HEK293 (cell line): ENCODE data around the gene HNRNPH1.

Source experiments
- CTCF ChIA-PET: fragments of 350-600 bp; formaldehyde crosslinking; extraction: SDS; loops from one replicate; lab custom pipeline; 2021; ENCODE audit warnings: antibody characterized with exemption; lab: Yijun Ruan, JAX
- POLR2A ChIA-PET: fragments of 300-600 bp; formaldehyde crosslinking; extraction: SDS; loops from one replicate; lab custom pipeline; 2020; ENCODE audit warnings: antibody characterized with exemption, inconsistent platforms; lab: Yijun Ruan, JAX
- H3K27ac ChIP-seq: fragments of 200-500 bp; sonication (Bioruptor generic); 2 replicates; pipeline ENCODE4 v1.5.1; 2014; ENCODE audit warnings: low read depth, low read length, control low read depth, inconsistent platforms; ENCODE audit errors: extremely low read depth
- H3K36me3 ChIP-seq, 2 experiments: fragments of 200-500 bp in 1 of 2; sonication (Bioruptor generic) in 1 of 2; 1 replicate in 1 of 2; 2 replicates in 1 of 2; pipeline ENCODE4 v1.5.1; 2014 to 2017; ENCODE audit warnings: inconsistent platforms in 2 of 2, low read length in 2 of 2; ENCODE audit not compliant: control insufficient read depth in 2 of 2, insufficient read depth in 1 of 2
- H3K4me1 ChIP-seq: fragments of 200-500 bp; sonication (Bioruptor generic); 2 replicates; pipeline ENCODE4 v1.5.1; 2014; ENCODE audit warnings: mild to moderate bottlenecking, low read length, inconsistent platforms; ENCODE audit not compliant: control insufficient read depth, insufficient read depth
- H3K4me3 ChIP-seq: 2 replicates; pipeline ENCODE4 v1.5.1; 2011; ENCODE audit warnings: low read depth, mild to moderate bottlenecking, control low read depth, low read length, moderate library complexity
- H3K9me3 ChIP-seq: fragments of 200-500 bp; sonication (Bioruptor generic); 2 replicates; pipeline ENCODE4 v1.5.1; 2014; ENCODE audit warnings: low read depth, low read length, inconsistent platforms; ENCODE audit not compliant: control insufficient read depth, insufficient read depth
- BCL11B ChIP-seq: fragments of 450-650 bp; formaldehyde crosslinking; IDR thresholded peaks from 2 replicates; pipeline ENCODE4 v1.5.1; 2016; ENCODE audit warnings: low read depth, missing biosample characterization, missing genetic modification characterization
- GFI1B ChIP-seq: fragments of 450-650 bp; formaldehyde crosslinking; IDR thresholded peaks from 2 replicates; pipeline ENCODE4 v1.5.1; 2016; ENCODE audit warnings: missing biosample characterization, missing genetic modification characterization
- HOXC10 ChIP-seq: sonication (generic); formaldehyde crosslinking; IDR thresholded peaks from 2 replicates; pipeline ENCODE4 v1.8.1; 2023; ENCODE audit warnings: mild to moderate bottlenecking, missing genetic modification reagents
- IKZF3 ChIP-seq: fragments of 450-650 bp; IDR thresholded peaks from 2 replicates; pipeline ENCODE4 v1.5.0; 2018; ENCODE audit warnings: missing biosample characterization, mild to moderate bottlenecking, missing genetic modification characterization, moderate library complexity
- PRDM1 ChIP-seq: fragments of 450-650 bp; formaldehyde crosslinking; IDR thresholded peaks from 2 replicates; pipeline ENCODE4; 2016; ENCODE audit warnings: missing biosample characterization, missing genetic modification characterization
- PRDM4 ChIP-seq: fragments of 450-650 bp; formaldehyde crosslinking; IDR thresholded peaks from 2 replicates; pipeline ENCODE4 v1.5.1; 2017; ENCODE audit warnings: missing biosample characterization, missing genetic modification characterization
- PRDM6 ChIP-seq: fragments of 450-650 bp; formaldehyde crosslinking; IDR thresholded peaks from 2 replicates; pipeline ENCODE4 v1.5.1; 2017; ENCODE audit warnings: missing biosample characterization, missing genetic modification characterization
- SETDB1 ChIP-seq: IDR thresholded peaks from one replicate; pipeline ENCODE4 v1.6.1; 2017; ENCODE audit warnings: mild to moderate bottlenecking, low read length, moderate library complexity, mixed read lengths; ENCODE audit not compliant: insufficient read length
- SP3 ChIP-seq: fragments of 450-650 bp; formaldehyde crosslinking; IDR thresholded peaks from 2 replicates; pipeline ENCODE4 v1.5.1; 2016; ENCODE audit warnings: missing biosample characterization, missing genetic modification characterization
- WT1 ChIP-seq: fragments of 450-650 bp; formaldehyde crosslinking; IDR thresholded peaks from 2 replicates; pipeline ENCODE4 v1.5.1; 2016; ENCODE audit warnings: missing biosample characterization, missing genetic modification characterization
- ZBTB1 ChIP-seq: fragments of 450-650 bp; formaldehyde crosslinking; IDR thresholded peaks from 2 replicates; pipeline ENCODE4 v1.5.1; 2016; ENCODE audit warnings: missing biosample characterization, missing genetic modification characterization
- ZFP37 ChIP-seq: fragments of 450-650 bp; formaldehyde crosslinking; IDR thresholded peaks from 2 replicates; pipeline ENCODE4 v1.5.1; 2016; ENCODE audit warnings: missing biosample characterization, missing genetic modification characterization
- ZNF148 ChIP-seq: fragments of 450-650 bp; formaldehyde crosslinking; IDR thresholded peaks from 2 replicates; pipeline ENCODE4 v1.5.0; 2017; ENCODE audit warnings: missing biosample characterization, missing genetic modification characterization, borderline replicate concordance
- ZNF174 ChIP-seq: fragments of 450-650 bp; formaldehyde crosslinking; IDR thresholded peaks from 2 replicates; pipeline ENCODE4 v1.5.0; 2017; ENCODE audit warnings: missing biosample characterization, mild to moderate bottlenecking, missing genetic modification characterization
- ZNF184 ChIP-seq: fragments of 450-650 bp; IDR thresholded peaks from 2 replicates; pipeline ENCODE4 v1.5.1; 2018; ENCODE audit warnings: missing biosample characterization, mild to moderate bottlenecking, missing genetic modification characterization
- ZNF202 ChIP-seq: fragments of 450-650 bp; formaldehyde crosslinking; IDR thresholded peaks from 2 replicates; pipeline ENCODE4 v1.5.1; 2016; ENCODE audit warnings: missing biosample characterization, missing genetic modification characterization, borderline replicate concordance
- ZNF211 ChIP-seq: fragments of 450-650 bp; formaldehyde crosslinking; IDR thresholded peaks from 2 replicates; pipeline ENCODE4 v1.5.1; 2016; ENCODE audit warnings: low read depth, missing biosample characterization, missing genetic modification characterization
- ZNF311 ChIP-seq: fragments of 450-650 bp; formaldehyde crosslinking; IDR thresholded peaks from 2 replicates; pipeline ENCODE4 v1.5.1; 2017; ENCODE audit warnings: missing biosample characterization, missing genetic modification characterization, borderline replicate concordance
- ZNF324 ChIP-seq: fragments of 450-650 bp; formaldehyde crosslinking; IDR thresholded peaks from 2 replicates; pipeline ENCODE4 v1.5.1; 2016; ENCODE audit warnings: missing biosample characterization, missing genetic modification characterization
- ZNF354C ChIP-seq: fragments of 450-650 bp; formaldehyde crosslinking; IDR thresholded peaks from 2 replicates; pipeline ENCODE4 v1.5.1; 2016; ENCODE audit warnings: missing biosample characterization, missing genetic modification characterization, low read depth, borderline replicate concordance
- ZNF362 ChIP-seq: fragments of 450-650 bp; formaldehyde crosslinking; IDR thresholded peaks from 2 replicates; pipeline ENCODE4 v1.5.1; 2016; ENCODE audit warnings: missing biosample characterization, missing genetic modification characterization
- ZNF366 ChIP-seq: fragments of 450-650 bp; formaldehyde crosslinking; conservative IDR thresholded peaks from 2 replicates; pipeline ENCODE4 v1.5.1; 2016; ENCODE audit warnings: missing biosample characterization, missing genetic modification characterization
- ZNF514 ChIP-seq: fragments of 450-650 bp; formaldehyde crosslinking; IDR thresholded peaks from 2 replicates; pipeline ENCODE4 v1.5.1; 2016; ENCODE audit warnings: missing biosample characterization, missing genetic modification characterization
- ZNF571 ChIP-seq: fragments of 450-650 bp; formaldehyde crosslinking; IDR thresholded peaks from 2 replicates; pipeline ENCODE4 v1.5.0; 2017; ENCODE audit warnings: missing biosample characterization, missing genetic modification characterization
- ZNF600 ChIP-seq: fragments of 450-650 bp; formaldehyde crosslinking; IDR thresholded peaks from 2 replicates; pipeline ENCODE4 v1.5.1; 2016; ENCODE audit warnings: missing biosample characterization, missing genetic modification characterization
- ZNF621 ChIP-seq: fragments of 450-650 bp; formaldehyde crosslinking; IDR thresholded peaks from 2 replicates; pipeline ENCODE4 v1.5.1; 2017; ENCODE audit warnings: missing biosample characterization, missing genetic modification characterization
- ZNF658 ChIP-seq: fragments of 450-650 bp; formaldehyde crosslinking; IDR thresholded peaks from 2 replicates; pipeline ENCODE4; 2016; ENCODE audit warnings: missing biosample characterization, missing genetic modification characterization
- ZNF768 ChIP-seq: fragments of 450-650 bp; formaldehyde crosslinking; IDR thresholded peaks from 2 replicates; pipeline ENCODE4 v1.5.1; 2018; ENCODE audit warnings: missing biosample characterization, mild to moderate bottlenecking, missing genetic modification characterization
- ZNF785 ChIP-seq: fragments of 450-650 bp; formaldehyde crosslinking; IDR thresholded peaks from 2 replicates; pipeline ENCODE4 v1.5.1; 2016; ENCODE audit warnings: missing biosample characterization, missing genetic modification characterization
- ZNF791 ChIP-seq: fragments of 450-650 bp; formaldehyde crosslinking; IDR thresholded peaks from 2 replicates; pipeline ENCODE4 v1.5.1; 2016; ENCODE audit warnings: missing biosample characterization, missing genetic modification characterization
- ZNF830 ChIP-seq: fragments of 450-650 bp; IDR thresholded peaks from 2 replicates; pipeline ENCODE4 v1.5.0; 2018; ENCODE audit warnings: missing biosample characterization, missing genetic modification characterization, low read depth, mild to moderate bottlenecking, moderate library complexity
- ZXDB ChIP-seq: fragments of 450-650 bp; formaldehyde crosslinking; IDR thresholded peaks from 2 replicates; pipeline ENCODE4 v1.5.1; 2016; ENCODE audit warnings: missing biosample characterization, missing genetic modification characterization

HNRNPH1 gene

GRCh38 chr5:179599100-179599499 is 24.4 kb downstream of the HNRNPH1 start:
- TF ChIP-seq ZNF785 (tag by site-specific recombination) (no peak), ZNF184 (tag by site-specific recombination) (no peak), ZNF311 (tag by site-specific recombination) (no peak), ZNF148 (tag by site-specific recombination) (no peak), SP3 (tag by site-specific recombination) (no peak), ZNF354C (tag by site-specific recombination) (no peak), ZNF366 (tag by site-specific recombination) (no peak), ZNF362 (tag by site-specific recombination) (no peak), PRDM4 (no peak), ZNF791 (tag by site-specific recombination) (no peak), IKZF3 (no peak), ZNF211 (tag by site-specific recombination) (no peak), SETDB1 (no peak), ZNF830 (tag by site-specific recombination) (no peak), ZNF658 (tag by site-specific recombination) (no peak), ZNF514 (tag by site-specific recombination) (no peak)
- no peak overlapping the region for H3K4me3 ChIP-seq
- no peaks in the 10 kb centered on the region for H3K9me3 ChIP-seq
- no peak overlapping the region for H3K27ac ChIP-seq
- CTCF ChIA-PET: no interaction called here
- POLR2A ChIA-PET: no interaction called here
- peaks cover 35 to 83% of the 10 kb centered on the region in 2 experiments; a peak in 2 of 3 replicates for H3K36me3 ChIP-seq
- H3K4me1 ChIP-seq: no peaks in the 10 kb centered on the region

GRCh38 chr5:179596421-179596820 is 27.1 kb downstream of the HNRNPH1 start:
- Histone ChIP-seq H3K9me3 (no peaks in the 10 kb centered on the region), H3K4me1 (no peaks in the 10 kb centered on the region), H3K4me3 (no peak overlapping the region), H3K36me3 (peaks cover 57 to 88% of the 10 kb centered on the region in 2 experiments), H3K27ac (no peak overlapping the region)
- ChIA-PET POLR2A (no interaction called here), CTCF (interaction anchor here (0.5 kb wide), 1 partner anchor 96 kb away, joined by 3 read pairs; no protein-coding TSS in a partner anchor)
- TF ChIP-seq ZNF600 (tag by site-specific recombination) (no peak), ZBTB1 (tag by site-specific recombination) (no peak), ZXDB (tag by site-specific recombination) (no peak), ZNF621 (tag by site-specific recombination) (no peak), ZNF202 (tag by site-specific recombination) (no peak), HOXC10 (CRISPR knock-in tag) (no peak), ZNF571 (no peak), PRDM6 (tag by site-specific recombination) (no peak), ZNF768 (tag by site-specific recombination) (no peak), ZNF324 (tag by site-specific recombination) (no peak), GFI1B (no peak), PRDM1 (no peak), ZNF174 (tag by site-specific recombination) (no peak), WT1 (no peak), ZFP37 (no peak), BCL11B (tag by site-specific recombination) (no peak)
